HepG2 (cell line): Measurements from ENCODE around the gene SYN1. TPM values are rescaled to one million over a fixed set of nuclear protein-coding genes. Genes with fewer than 3 reads are reported as not detected.

Experiments used
- ELF3 ChIP-seq: IDR thresholded peaks from 2 replicates; pipeline ENCODE4 v1.6.1; 2016; ENCODE audit warnings: missing genetic modification reagents, missing compliant biosample characterization
- MIER3 ChIP-seq: IDR thresholded peaks from 2 replicates; pipeline ENCODE4 v1.6.1; 2016; ENCODE audit warnings: missing compliant biosample characterization, borderline replicate concordance
- NAIF1 ChIP-seq: sonication (generic); formaldehyde crosslinking; IDR thresholded peaks from 2 replicates; pipeline ENCODE4 v1.5.0; 2020; ENCODE audit warnings: mild to moderate bottlenecking, missing genetic modification reagents, borderline replicate concordance
- TAF1 ChIP-seq: sonication (generic); formaldehyde crosslinking; IDR thresholded peaks from 2 replicates; pipeline ENCODE4 v1.4.0; 2020; ENCODE audit warnings: missing genetic modification reagents
- TEAD3 ChIP-seq: optimal IDR thresholded peaks from 2 replicates; pipeline ENCODE3; 2016; ENCODE audit warnings: borderline replicate concordance
- THRA ChIP-seq: sonication (generic); formaldehyde crosslinking; IDR thresholded peaks from 2 replicates; pipeline ENCODE4 v1.4.0; 2020; ENCODE audit warnings: missing genetic modification reagents, borderline replicate concordance
- TOPORS ChIP-seq: sonication (generic); formaldehyde crosslinking; IDR thresholded peaks from 2 replicates; pipeline ENCODE4 v1.8.0; 2023; ENCODE audit warnings: mild to moderate bottlenecking, missing genetic modification reagents
- ZBTB34 ChIP-seq: sonication (generic); formaldehyde crosslinking; IDR thresholded peaks from 2 replicates; pipeline ENCODE4 v1.8.0; 2022; ENCODE audit warnings: mild to moderate bottlenecking, missing genetic modification reagents
- ZHX2 ChIP-seq, 2 experiments: sonication (generic) in 1 of 2; formaldehyde crosslinking in 1 of 2; IDR thresholded peaks; 2 replicates each; pipeline versions ENCODE4 v1.6.1 to v1.9.0; 2014 to 2022; ENCODE audit warnings: antibody characterized with exemption in 1 of 2, borderline replicate concordance in 1 of 2, inconsistent platforms in 1 of 2, low read depth in 1 of 2, missing genetic modification reagents in 1 of 2
- ZSCAN25 ChIP-seq: sonication (generic); formaldehyde crosslinking; IDR thresholded peaks from 2 replicates; pipeline ENCODE4 v1.8.0; 2022; ENCODE audit warnings: mild to moderate bottlenecking, missing genetic modification reagents
- polyA plus RNA-seq, 8 experiments: library from polyadenylated mRNA; depleted of rRNA in 3 of 8; stranded (reverse) in 7 of 8; unstranded in 1 of 8; fragments of >200 nt; fragmentation: Illumina TruSeq in 4 of 8; extraction: Trizol in 4 of 8; gene quantifications; 2 replicates each; pipeline versions ENCODE4 v1.2.1 to v1.2.3, GENCODE V29; 2011 to 2016; ENCODE audit warnings: low read depth in 4 of 8, missing spikeins in 1 of 8, mixed read lengths in 1 of 8; ENCODE audit not compliant: insufficient read depth in 1 of 8
- total RNA-seq, 5 experiments: library from RNA; depleted of rRNA; stranded (reverse); fragments of >200 nt; fragmentation: Illumina TruSeq; extraction: Trizol; gene quantifications; 2 replicates each; pipeline ENCODE4 v1.2.3, GENCODE V29; 2016; ENCODE audit warnings: low read depth in 1 of 5

The SYN1 gene
- total and polyA plus RNA-seq, 2 of the 13 experiments (the other 11 are each of a cell fraction or from before 2014, with no cell fraction given): not detected

GRCh38 chrX:47638816-47639215 is 19.2 kb upstream of the SYN1 start (continued):
- TF ChIP-seq ZBTB34 (CRISPR knock-in tag) (no peak), ZHX2 (IDR thresholded peaks at IDR 0.05; ENCODE audit: low read depth) (no peak), ZHX2 (CRISPR knock-in tag; IDR thresholded peaks at IDR 0.05; ENCODE audit: borderline replicate concordance) (no peak), TOPORS (CRISPR knock-in tag) (no peak), TAF1 (no peak), NAIF1 (no peak), THRA (CRISPR knock-in tag) (no peak), MIER3 (CRISPR knock-in tag) (no peak), ELF3 (CRISPR knock-in tag) (no peak), TEAD3 (CRISPR knock-in tag) (no peak), ZSCAN25 (no peak)
